Gastrocnemius medialis (tissue), 4 donors: ENCODE measurements around the gene BSPRY. TPM values are rescaled to one million over a fixed set of nuclear protein-coding genes. Genes with fewer than 3 reads are reported as not detected.

ENCODE experiments used
- ATAC-seq, 2 donors: fragments of 150-250 bp; one replicate each; pipeline ENCODE4 v1.9.1; 2016
- DNase-seq, 2 donors: peaks; one replicate each; pipeline ENCODE4 v3.0.0-alpha.2; 2019
- H3K27ac ChIP-seq, 4 donors: fragments of 200-600 bp; sonication (generic); 1 replicate in 1 of 4; 2 replicates in 3 of 4; pipeline ENCODE4 v1.5.1; 2016 to 2018; ENCODE audit warnings: mild to moderate bottlenecking in 2 of 4, moderate library complexity in 1 of 4
- H3K27me3 ChIP-seq, 3 donors: fragments of 200-600 bp; sonication (generic) in 2 of 3; 1 replicate in 1 of 3; 2 replicates in 2 of 3; pipeline versions ENCODE4 v1.5.1 to v1.6.0; 2016 to 2019; ENCODE audit warnings: mild to moderate bottlenecking in 1 of 3, moderate library complexity in 1 of 3
- H3K36me3 ChIP-seq, 2 donors: fragments of 200-600 bp; sonication (generic) in 1 of 2; one replicate each; pipeline ENCODE4 v1.5.1; 2017 to 2018
- H3K4me1 ChIP-seq, 2 donors: fragments of 200-600 bp; sonication (generic) in 1 of 2; one replicate each; pipeline ENCODE4 v1.5.1; 2016 to 2017; ENCODE audit warnings: mild to moderate bottlenecking in 2 of 2
- H3K4me3 ChIP-seq, 4 donors: fragments of 200-600 bp; sonication (generic) in 3 of 4; 1 replicate in 1 of 4; 2 replicates in 3 of 4; pipeline ENCODE4 v1.5.1; 2016 to 2019; ENCODE audit warnings: mild to moderate bottlenecking in 2 of 4
- H3K9me3 ChIP-seq, 3 donors: fragments of 200-600 bp; sonication (generic) in 2 of 3; 1 replicate in 1 of 3; 2 replicates in 2 of 3; pipeline ENCODE4 v1.5.1; 2016 to 2019
- POLR2A ChIP-seq, 2 donors: fragments of 450-650 bp; IDR thresholded peaks; one replicate each; pipeline ENCODE4 v1.6.1; 2017; ENCODE audit warnings: antibody characterized with exemption in 2 of 2, mild to moderate bottlenecking in 2 of 2, moderate library complexity in 2 of 2
- in situ Hi-C, 4 donors: fragments of 200-750 bp; cut with MboI; loops; one replicate each; pipeline versions ENCODE4 v1.15.0 to v1.8.0; 2017; ENCODE audit warnings: low sequenced_read_pairs in 4 of 4
- intact Hi-C: fragments of 100-400 bp; cut with DNase I; formaldehyde crosslinking; loops from one replicate; pipeline ENCODE4 v1.15.1; 2023; ENCODE audit warnings: low total_unique reads
- total RNA-seq, 4 donors: library from RNA; depleted of rRNA; stranded (reverse); fragments of >200 nt; gene quantifications; one replicate each; pipeline versions ENCODE4 v1.1.0 to v1.2.3, GENCODE V29; 2016
- TF ChIP-seq, protein P1 (sequence below), 5 experiments: fragments of 450-650 bp in 3 of 5; fragments of 200-600 bp in 2 of 5; sonication (generic) in 2 of 5; IDR thresholded peaks in 4 of 5; conservative IDR thresholded peaks in 1 of 5; 1 replicate in 4 of 5; 2 replicates in 1 of 5; pipeline ENCODE4 v1.5.1; 2016 to 2019; ENCODE audit warnings: antibody characterized with exemption in 5 of 5, mild to moderate bottlenecking in 3 of 5, moderate library complexity in 3 of 5

The BSPRY gene
- total RNA-seq, 4 donors from 2014 or later, result 0.12 TPM; not detected in 3

DNA sequence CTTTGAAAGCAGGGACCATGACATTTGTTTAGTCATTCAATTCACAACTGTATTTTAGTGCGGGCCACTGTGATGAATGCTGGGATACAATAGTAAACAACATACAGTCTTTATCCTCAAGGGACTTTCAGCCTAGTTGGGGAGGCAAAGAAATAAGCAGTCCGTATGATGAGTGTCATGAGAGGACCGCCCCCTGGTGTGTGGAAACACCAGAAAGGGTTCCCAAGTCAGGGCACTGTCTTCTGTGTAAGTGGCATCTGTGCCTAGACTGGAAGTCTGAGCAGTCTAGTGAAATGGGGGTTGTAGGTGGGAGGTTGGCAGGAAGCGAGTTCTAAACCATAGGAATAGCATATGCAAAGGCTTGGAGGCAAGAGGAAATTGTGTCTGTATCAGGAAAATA is 68.0 kb downstream of the BSPRY start:
- Histone ChIP-seq H3K36me3 (no peaks in the 10 kb centered on the region), H3K27ac (no peak overlapping the region), H3K27me3 (no peaks in the 10 kb centered on the region), H3K4me1 (no peaks in the 10 kb centered on the region), H3K4me3 (no peak overlapping the region), H3K9me3 (no peaks in the 10 kb centered on the region)
- TF ChIP-seq, protein P1, sequence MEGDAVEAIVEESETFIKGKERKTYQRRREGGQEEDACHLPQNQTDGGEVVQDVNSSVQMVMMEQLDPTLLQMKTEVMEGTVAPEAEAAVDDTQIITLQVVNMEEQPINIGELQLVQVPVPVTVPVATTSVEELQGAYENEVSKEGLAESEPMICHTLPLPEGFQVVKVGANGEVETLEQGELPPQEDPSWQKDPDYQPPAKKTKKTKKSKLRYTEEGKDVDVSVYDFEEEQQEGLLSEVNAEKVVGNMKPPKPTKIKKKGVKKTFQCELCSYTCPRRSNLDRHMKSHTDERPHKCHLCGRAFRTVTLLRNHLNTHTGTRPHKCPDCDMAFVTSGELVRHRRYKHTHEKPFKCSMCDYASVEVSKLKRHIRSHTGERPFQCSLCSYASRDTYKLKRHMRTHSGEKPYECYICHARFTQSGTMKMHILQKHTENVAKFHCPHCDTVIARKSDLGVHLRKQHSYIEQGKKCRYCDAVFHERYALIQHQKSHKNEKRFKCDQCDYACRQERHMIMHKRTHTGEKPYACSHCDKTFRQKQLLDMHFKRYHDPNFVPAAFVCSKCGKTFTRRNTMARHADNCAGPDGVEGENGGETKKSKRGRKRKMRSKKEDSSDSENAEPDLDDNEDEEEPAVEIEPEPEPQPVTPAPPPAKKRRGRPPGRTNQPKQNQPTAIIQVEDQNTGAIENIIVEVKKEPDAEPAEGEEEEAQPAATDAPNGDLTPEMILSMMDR (IDR thresholded peaks at IDR 0.05 in 4 of 5, conservative IDR thresholded peaks at IDR 0.05 in 1 of 5), result no peak
- TF ChIP-seq POLR2A (IDR thresholded peaks at IDR 0.05), result no peak
- DNase-seq (no peak), ATAC-seq (no peak)
- intact Hi-C loops, result no loop called here
- in situ Hi-C loops, result no loop called here

Other genes starting within 250 kb of the BSPRY start
- gene SLC31A2, start 198.5 kb upstream of the BSPRY start, total RNA-seq, result 10 to 100 TPM; 17.5 to 29.6 (median 23.9) TPM
- 10 to 100 TPM; 13.3 to 17.5 (median 14.5) TPM for gene FKBP15, start 128.3 kb upstream of the BSPRY start, total RNA-seq
- gene SLC31A1, start 128.0 kb upstream of the BSPRY start, total RNA-seq, result 1 to 10 TPM; 2.9 to 5.6 (median 4.3) TPM
- 10 to 100 TPM; 16.7 to 34.0 (median 28.3) TPM for gene CDC26, start 74.0 kb upstream of the BSPRY start, total RNA-seq
- gene PRPF4, start 73.9 kb upstream of the BSPRY start, total RNA-seq, result 10 to 100 TPM; 14.0 to 19.6 (median 16.4) TPM
- not detected for gene RNF183, start 46.2 kb upstream of the BSPRY start, total RNA-seq
- gene WDR31, start 9.3 kb upstream of the BSPRY start, total RNA-seq, result 1 to 10 TPM in 1 of 4 donors, under 1 TPM in 2, not detected in 1; 0.29 to 1.1 (median 0.36) TPM
- 10 to 100 TPM; 10.3 to 16.2 (median 14.1) TPM for gene HDHD3, start 27.4 kb downstream of the BSPRY start, total RNA-seq
- gene ALAD, start 51.7 kb downstream of the BSPRY start, total RNA-seq, result 10 to 100 TPM in 2 of 4 donors, 1 to 10 TPM in 2; 8.9 to 16.2 (median 12.3) TPM
- gene POLE3, start 61.1 kb downstream of the BSPRY start, total RNA-seq, result 10 to 100 TPM; 42.9 to 66.4 (median 57.8) TPM
- gene C9orf43, start 61.2 kb downstream of the BSPRY start, total RNA-seq, result not detected
- gene RGS3, start 114.2 kb downstream of the BSPRY start, total RNA-seq, result 10 to 100 TPM in 2 of 4 donors, 1 to 10 TPM in 2; 5.9 to 11.8 (median 9.8) TPM